Lower leg skin (tissue), 4 donors: ENCODE measurements around the gene ARHGEF1. TPM values are rescaled to one million over a fixed set of nuclear protein-coding genes. Genes with fewer than 3 reads are reported as not detected.

Experiments used
- DNase-seq, 2 donors: peaks; one replicate each; pipeline ENCODE4 v3.0.0-alpha.2; 2019; ENCODE audit warnings: low spot score in 2 of 2
- H3K4me3 ChIP-seq: fragments of 200-600 bp; sonication (generic); 2 replicates; pipeline ENCODE4 v1.5.1; 2017; ENCODE audit warnings: mild to moderate bottlenecking, low read depth; ENCODE audit not compliant: poor library complexity, severe bottlenecking
- CTCF ChIP-seq, 3 donors: fragments of 450-650 bp; IDR thresholded peaks; one replicate each; pipeline ENCODE4 v1.5.1; 2016; ENCODE audit warnings: antibody characterized with exemption in 3 of 3, mild to moderate bottlenecking in 3 of 3, moderate library complexity in 2 of 3
- POLR2A ChIP-seq, 2 donors: fragments of 450-650 bp; IDR thresholded peaks; one replicate each; pipeline ENCODE4 v1.6.1; 2016 to 2017; ENCODE audit warnings: antibody characterized with exemption in 2 of 2, mild to moderate bottlenecking in 1 of 2, moderate library complexity in 1 of 2
- WGBS, 2 donors: methylation state at CpG; one replicate each; pipeline ENCODE4 v1.1.5; 2018; 5-methylcytosine and 5-hydroxymethylcytosine counted together
- intact Hi-C: fragments of 100-400 bp; cut with DNase I; formaldehyde crosslinking; loops from one replicate; pipeline ENCODE4 v1.15.0; 2023; ENCODE audit warnings: low total_unique reads
- total RNA-seq, 4 donors: library from RNA; depleted of rRNA; stranded (reverse); fragments of >200 nt; gene quantifications; one replicate each; pipeline ENCODE4 v1.1.0, GENCODE V29; 2016

Gene ARHGEF1
- total RNA-seq, 4 donors from 2014 or later = 56.9 to 94.3 (median 68.7) TPM

- intact Hi-C loops = no loop called here
- no peak for DNase-seq
- 44 to 51% methylated on average over 16 of the region's 16 CpGs for WGBS, 2 donors
- TF ChIP-seq CTCF (IDR thresholded peaks at IDR 0.05) = no peak
- no peak for TF ChIP-seq POLR2A (IDR thresholded peaks at IDR 0.05)
- H3K4me3 ChIP-seq = no peak overlapping the region
Measured at GRCh38 chr19:41926763-41927496, 43.9 kb downstream of the ARHGEF1 start.

- no peak overlapping the region for H3K4me3 ChIP-seq
- intact Hi-C loops = no loop called here
- no peak for DNase-seq
- TF ChIP-seq POLR2A (IDR thresholded peaks at IDR 0.05) = no peak
- no peak for TF ChIP-seq CTCF (IDR thresholded peaks at IDR 0.05)
- WGBS, 2 donors = 6 to 8% methylated on average over 36 to 37 of the region's 43 CpGs
Measured at GRCh38 chr19:41927497-41928192, 44.7 kb downstream of the ARHGEF1 start.

GRCh38 chr19:41928221-41928683 is 45.3 kb downstream of the ARHGEF1 start, which contains the start of gene ERFL:
TSS of gene ERFL (minus strand) at chr19:41928449. CDS start at chr19:41912919, 15,530 bp downstream.
- no peak within 1 kb of the TSS for H3K4me3 ChIP-seq
- TF ChIP-seq POLR2A (IDR thresholded peaks at IDR 0.05) = no peak
- TF ChIP-seq CTCF (IDR thresholded peaks at IDR 0.05) = no peak
- no peak for DNase-seq
- 0 to 1% methylated on average over 38 to 49 of the region's 49 CpGs for WGBS, 2 donors
- intact Hi-C loops = no loop called here

GRCh38 chr19:41928754-41929535 is 46.0 kb downstream of the ARHGEF1 start:
- TF ChIP-seq CTCF (IDR thresholded peaks at IDR 0.05) = no peak
- no peak for TF ChIP-seq POLR2A (IDR thresholded peaks at IDR 0.05)
- 4 to 5% methylated on average over 28 to 29 of the region's 29 CpGs for WGBS, 2 donors
- intact Hi-C loops = no loop called here
- DNase-seq = no peak
- H3K4me3 ChIP-seq = no peak overlapping the region

GRCh38 chr19:41929536-41930071 is 46.6 kb downstream of the ARHGEF1 start:
- WGBS, 2 donors = 22 to 28% methylated on average over 14 of the region's 14 CpGs
- intact Hi-C loops = no loop called here
- no peak for TF ChIP-seq CTCF (IDR thresholded peaks at IDR 0.05)
- TF ChIP-seq POLR2A (IDR thresholded peaks at IDR 0.05) = no peak
- no peak overlapping the region for H3K4me3 ChIP-seq
- DNase-seq = no peak
